HL-60 (cell line): Measurements from ENCODE around the gene VPS35.

ENCODE experiments used
- DNase-seq, 2 experiments: peaks; one replicate each; pipeline ENCODE4 v3.0.0-alpha.2; 2010 to 2020; ENCODE audit warnings: low read depth in 1 of 2, low spot score in 1 of 2
- H3K27ac ChIP-seq: fragments of 250-450 bp; sonication (Bioruptor Pico); replicated peaks from 2 replicates; pipeline ENCODE4 v1.5.1; 2020; ENCODE audit warnings: mild to moderate bottlenecking, moderate library complexity
- H3K27me3 ChIP-seq: fragments of 250-450 bp; sonication (Bioruptor Pico); 2 replicates; pipeline ENCODE4 v1.5.1; 2021; ENCODE audit warnings: mild to moderate bottlenecking, moderate library complexity; ENCODE audit not compliant: insufficient read depth, poor library complexity, severe bottlenecking
- H3K4me3 ChIP-seq: replicated peaks from 2 replicates; pipeline ENCODE4 v1.5.1; 2011; ENCODE audit warnings: mild to moderate bottlenecking, control low read depth, low read length; ENCODE audit not compliant: insufficient read depth
- CTCF ChIP-seq: IDR thresholded peaks from one replicate; pipeline ENCODE4 v1.5.1; 2011; ENCODE audit warnings: low read length, control low read depth, inconsistent platforms; ENCODE audit not compliant: insufficient read depth
- GABPA ChIP-seq: IDR thresholded peaks from 2 replicates; pipeline ENCODE4 v1.6.1; 2012; ENCODE audit warnings: low read depth
- POLR2AphosphoS5 ChIP-seq: IDR thresholded peaks from 2 replicates; pipeline ENCODE4 v1.6.1; 2012; ENCODE audit warnings: low read depth
- REST ChIP-seq: IDR thresholded peaks from 2 replicates; pipeline ENCODE4 v1.6.1; 2012; ENCODE audit warnings: low read depth; ENCODE audit not compliant: insufficient replicate concordance
- SPI1 ChIP-seq: IDR thresholded peaks from 2 replicates; pipeline ENCODE4 v1.6.1; 2012; ENCODE audit warnings: low read depth, mild to moderate bottlenecking, borderline replicate concordance

Gene VPS35

GRCh38 chr16:46711106-46712058 lies 22.4 kb upstream of the VPS35 start:
- H3K27me3 ChIP-seq = no peaks in the 10 kb centered on the region
- DNase-seq = peak in 1 of 2 experiments; percentile 39
- H3K4me3 ChIP-seq = no peak overlapping the region
- no peak overlapping the region for H3K27ac ChIP-seq
- no peak for TF ChIP-seq GABPA

GRCh38 chr16:46709469-46710005 lies 20.6 kb upstream of the VPS35 start:
- H3K27me3 ChIP-seq = no peaks in the 10 kb centered on the region
- H3K27ac ChIP-seq = no peak overlapping the region
- TF ChIP-seq CTCF (no peak), SPI1 (0 out of 2 replicates have a peak, but pooled peaks have one; percentile 14), POLR2AphosphoS5 (no peak)
- no peak overlapping the region for H3K4me3 ChIP-seq
- DNase-seq = no peak

- no peak overlapping the region for H3K4me3 ChIP-seq
- no peak for DNase-seq
- no peaks in the 10 kb centered on the region for H3K27me3 ChIP-seq
- no peak for TF ChIP-seq CTCF
- TF ChIP-seq SPI1 = no peak
- H3K27ac ChIP-seq = no peak overlapping the region
Observed at GRCh38 chr16:46706642-46707041, 17.7 kb upstream of the VPS35 start.

- Histone ChIP-seq H3K27me3 (no peaks in the 10 kb centered on the region), H3K27ac (no peak overlapping the region), H3K4me3 (no peak overlapping the region)
- no peak for DNase-seq
- no peak for TF ChIP-seq POLR2AphosphoS5
- TF ChIP-seq GABPA = no peak
- no peak for TF ChIP-seq CTCF
- no peak for TF ChIP-seq SPI1
- no peak for TF ChIP-seq REST
Observed at GRCh38 chr16:46702030-46702429, 13.1 kb upstream of the VPS35 start.

- Histone ChIP-seq H3K27me3 (no peaks in the 10 kb centered on the region), H3K27ac (no peak overlapping the region)
- TF ChIP-seq POLR2AphosphoS5 = no peak
- TF ChIP-seq GABPA = no peak
- no peak for TF ChIP-seq SPI1
- TF ChIP-seq REST = no peak
- TF ChIP-seq CTCF = no peak
Observed at GRCh38 chr16:46701615-46702014, 12.6 kb upstream of the VPS35 start.

More at GRCh38 chr16:46701615-46702014, 12.6 kb upstream of the VPS35 start:
- DNase-seq = no peak
- H3K4me3 ChIP-seq = no peak overlapping the region
